Tibial nerve (tissue), 4 donors: Measurements from ENCODE around the gene MOV10L1. TPM values are rescaled to one million over a fixed set of nuclear protein-coding genes. Genes with fewer than 3 reads are reported as not detected.

Experiments
- DNase-seq, 2 donors: peaks; one replicate each; pipeline ENCODE4 v3.0.0-alpha.2; 2019; ENCODE audit warnings: low spot score in 2 of 2
- H3K27ac ChIP-seq, 4 donors: fragments of 200-600 bp; sonication (generic) in 3 of 4; one replicate each; pipeline ENCODE4 v1.5.1; 2017 to 2019; ENCODE audit warnings: mild to moderate bottlenecking in 1 of 4
- H3K27me3 ChIP-seq, 2 donors: fragments of 200-600 bp; sonication (generic) in 1 of 2; one replicate each; pipeline versions ENCODE4 v1.5.1 to v1.6.0; 2017 to 2019
- H3K36me3 ChIP-seq, 3 donors: fragments of 200-600 bp; sonication (generic); one replicate each; pipeline ENCODE4 v1.5.1; 2018 to 2019
- H3K4me1 ChIP-seq, 4 donors: fragments of 200-600 bp; sonication (generic) in 3 of 4; one replicate each; pipeline ENCODE4 v1.5.1; 2017 to 2019
- H3K4me3 ChIP-seq, 4 donors: fragments of 200-600 bp; sonication (generic) in 3 of 4; one replicate each; pipeline ENCODE4 v1.5.1; 2017 to 2019; ENCODE audit warnings: mild to moderate bottlenecking in 1 of 4, moderate library complexity in 1 of 4
- H3K9me3 ChIP-seq, 4 donors: fragments of 200-600 bp; sonication (generic) in 3 of 4; one replicate each; pipeline ENCODE4 v1.5.1; 2017 to 2019
- EP300 ChIP-seq, 2 donors: sonication (generic); formaldehyde crosslinking; IDR thresholded peaks; one replicate each; pipeline ENCODE4 v1.6.1; 2017; ENCODE audit warnings: antibody characterized with exemption in 2 of 2, mild to moderate bottlenecking in 1 of 2
- POLR2A ChIP-seq, 2 donors: fragments of 450-650 bp; IDR thresholded peaks; one replicate each; pipeline ENCODE4 v1.6.1; 2017; ENCODE audit warnings: antibody characterized with exemption in 2 of 2, mild to moderate bottlenecking in 2 of 2, moderate library complexity in 2 of 2
- WGBS, 2 donors: methylation state at CpG; one replicate each; pipeline ENCODE4 v1.1.5; 2018; 5-methylcytosine and 5-hydroxymethylcytosine counted together
- total RNA-seq, 4 donors: library from RNA; depleted of rRNA; stranded (reverse); fragments of >200 nt; gene quantifications; one replicate each; pipeline ENCODE4 v1.1.0, GENCODE V29; 2016
- TF ChIP-seq, protein P1 (sequence below), 5 experiments: fragments of 200-600 bp in 3 of 5; fragments of 450-650 bp in 2 of 5; sonication (generic) in 3 of 5; IDR thresholded peaks; one replicate each; pipeline ENCODE4 v1.5.1; 2016 to 2019; ENCODE audit warnings: antibody characterized with exemption in 5 of 5, mild to moderate bottlenecking in 3 of 5, moderate library complexity in 2 of 5

The MOV10L1 gene
- total RNA-seq, 4 donors from 2014 or later, result 1.0 to 3.7 (median 2.6) TPM

DNA sequence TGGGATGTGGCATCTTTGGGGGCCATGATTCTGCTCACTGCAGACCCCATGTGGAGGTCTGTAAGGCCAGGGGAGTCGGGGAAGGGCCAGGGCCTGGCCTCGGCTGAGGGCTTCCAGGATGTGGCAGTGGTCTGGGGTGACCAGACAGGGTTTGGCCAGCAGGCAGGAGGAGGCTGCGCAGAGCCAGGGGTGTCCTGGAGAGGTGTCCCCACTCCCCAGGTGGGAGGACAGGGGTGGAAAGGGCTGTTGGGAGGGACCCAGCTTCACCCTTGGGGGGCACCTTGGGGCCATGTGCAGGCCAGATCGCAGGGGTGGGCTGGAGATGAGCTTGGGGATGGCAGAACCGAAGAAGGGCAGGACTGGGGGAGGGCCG is 84.2 kb downstream of the MOV10L1 start:
- no peaks in the 10 kb centered on the region for H3K36me3 ChIP-seq
- peaks cover 0 to 16% (median 6%) of the 10 kb centered on the region in 4 donors for H3K4me1 ChIP-seq
- DNase-seq, result no peak
- 93 to 95% methylated on average over 6 of the region's 6 CpGs for WGBS, 2 donors
- H3K4me3 ChIP-seq, result no peak overlapping the region
- TF ChIP-seq POLR2A (IDR thresholded peaks at IDR 0.05) (no peak), EP300 (IDR thresholded peaks at IDR 0.05) (no peak)
- no peaks in the 10 kb centered on the region for H3K9me3 ChIP-seq
- no peak overlapping the region for H3K27ac ChIP-seq
- H3K27me3 ChIP-seq, result peaks cover 0 to 47% of the 10 kb centered on the region in 2 donors

DNA sequence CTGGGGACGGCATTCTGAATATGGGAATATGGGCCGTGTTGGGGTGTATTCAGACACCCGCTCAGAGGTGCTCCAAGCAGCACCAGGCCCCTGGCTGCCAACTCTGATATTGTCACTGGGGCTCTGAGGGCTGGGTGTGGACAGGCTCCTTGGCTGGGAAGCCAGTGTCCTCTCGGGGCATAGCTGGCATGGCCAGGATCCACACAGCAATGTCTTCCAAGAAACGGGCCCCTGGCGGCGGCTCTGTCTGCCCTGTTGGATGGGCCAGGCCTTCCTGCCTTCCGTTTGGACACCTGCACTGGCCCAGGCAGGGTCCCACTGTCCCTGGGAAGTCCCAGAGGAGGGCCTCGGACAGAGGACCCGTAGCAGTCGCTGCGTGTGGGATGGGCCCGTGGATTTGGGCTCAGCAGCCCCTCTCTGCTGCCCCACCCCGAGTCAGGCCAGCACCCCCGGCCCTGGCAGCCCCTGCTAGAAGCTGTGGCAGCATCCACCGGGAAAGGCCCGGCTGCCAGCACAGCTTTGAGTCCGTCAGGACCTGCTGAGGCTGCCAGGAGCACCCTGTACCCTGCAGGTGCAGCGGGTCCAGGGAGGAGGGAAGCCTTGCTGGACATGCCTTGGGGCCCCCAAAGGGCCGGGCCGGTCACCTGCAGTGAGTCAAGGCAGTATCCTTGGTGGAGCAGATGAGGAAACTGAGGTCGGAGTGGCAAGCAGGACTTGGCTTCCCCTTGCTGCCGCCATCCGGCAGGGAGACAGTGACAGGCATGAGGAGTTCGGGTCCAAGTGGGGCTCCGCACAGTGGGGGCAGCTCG is 84.8 kb downstream of the MOV10L1 start:
- WGBS, 2 donors, result 90% methylated on average over 16 to 22 of the region's 27 CpGs
- peaks cover 0 to 47% of the 10 kb centered on the region in 2 donors for H3K27me3 ChIP-seq
- no peak overlapping the region for H3K4me3 ChIP-seq
- TF ChIP-seq, protein P1, sequence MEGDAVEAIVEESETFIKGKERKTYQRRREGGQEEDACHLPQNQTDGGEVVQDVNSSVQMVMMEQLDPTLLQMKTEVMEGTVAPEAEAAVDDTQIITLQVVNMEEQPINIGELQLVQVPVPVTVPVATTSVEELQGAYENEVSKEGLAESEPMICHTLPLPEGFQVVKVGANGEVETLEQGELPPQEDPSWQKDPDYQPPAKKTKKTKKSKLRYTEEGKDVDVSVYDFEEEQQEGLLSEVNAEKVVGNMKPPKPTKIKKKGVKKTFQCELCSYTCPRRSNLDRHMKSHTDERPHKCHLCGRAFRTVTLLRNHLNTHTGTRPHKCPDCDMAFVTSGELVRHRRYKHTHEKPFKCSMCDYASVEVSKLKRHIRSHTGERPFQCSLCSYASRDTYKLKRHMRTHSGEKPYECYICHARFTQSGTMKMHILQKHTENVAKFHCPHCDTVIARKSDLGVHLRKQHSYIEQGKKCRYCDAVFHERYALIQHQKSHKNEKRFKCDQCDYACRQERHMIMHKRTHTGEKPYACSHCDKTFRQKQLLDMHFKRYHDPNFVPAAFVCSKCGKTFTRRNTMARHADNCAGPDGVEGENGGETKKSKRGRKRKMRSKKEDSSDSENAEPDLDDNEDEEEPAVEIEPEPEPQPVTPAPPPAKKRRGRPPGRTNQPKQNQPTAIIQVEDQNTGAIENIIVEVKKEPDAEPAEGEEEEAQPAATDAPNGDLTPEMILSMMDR (IDR thresholded peaks at IDR 0.05), result no peak
- TF ChIP-seq POLR2A (IDR thresholded peaks at IDR 0.05) (no peak), EP300 (IDR thresholded peaks at IDR 0.05) (no peak)
- no peaks in the 10 kb centered on the region for H3K36me3 ChIP-seq
- no peak overlapping the region for H3K27ac ChIP-seq
- H3K4me1 ChIP-seq, result peaks cover 0 to 11% (median 3%) of the 10 kb centered on the region in 4 donors
- DNase-seq, result no peak
- H3K9me3 ChIP-seq, result no peaks in the 10 kb centered on the region

- Histone ChIP-seq H3K4me3 (no peak overlapping the region), H3K9me3 (no peaks in the 10 kb centered on the region), H3K27ac (no peak overlapping the region), H3K36me3 (no peaks in the 10 kb centered on the region), H3K27me3 (peaks cover 0 to 50% of the 10 kb centered on the region in 2 donors), H3K4me1 (peaks cover 0 to 6% (median 2%) of the 10 kb centered on the region in 4 donors)
- WGBS, 2 donors, result 74 to 79% methylated on average over 2 to 5 of the region's 6 CpGs
- TF ChIP-seq POLR2A (IDR thresholded peaks at IDR 0.05) (no peak), EP300 (IDR thresholded peaks at IDR 0.05) (no peak)
- TF ChIP-seq, protein P1 (IDR thresholded peaks at IDR 0.05), result no peak
- no peak for DNase-seq
These were observed 85.3 kb downstream of the MOV10L1 start for GRCh38 chr22:50175191-50175461.

DNA sequence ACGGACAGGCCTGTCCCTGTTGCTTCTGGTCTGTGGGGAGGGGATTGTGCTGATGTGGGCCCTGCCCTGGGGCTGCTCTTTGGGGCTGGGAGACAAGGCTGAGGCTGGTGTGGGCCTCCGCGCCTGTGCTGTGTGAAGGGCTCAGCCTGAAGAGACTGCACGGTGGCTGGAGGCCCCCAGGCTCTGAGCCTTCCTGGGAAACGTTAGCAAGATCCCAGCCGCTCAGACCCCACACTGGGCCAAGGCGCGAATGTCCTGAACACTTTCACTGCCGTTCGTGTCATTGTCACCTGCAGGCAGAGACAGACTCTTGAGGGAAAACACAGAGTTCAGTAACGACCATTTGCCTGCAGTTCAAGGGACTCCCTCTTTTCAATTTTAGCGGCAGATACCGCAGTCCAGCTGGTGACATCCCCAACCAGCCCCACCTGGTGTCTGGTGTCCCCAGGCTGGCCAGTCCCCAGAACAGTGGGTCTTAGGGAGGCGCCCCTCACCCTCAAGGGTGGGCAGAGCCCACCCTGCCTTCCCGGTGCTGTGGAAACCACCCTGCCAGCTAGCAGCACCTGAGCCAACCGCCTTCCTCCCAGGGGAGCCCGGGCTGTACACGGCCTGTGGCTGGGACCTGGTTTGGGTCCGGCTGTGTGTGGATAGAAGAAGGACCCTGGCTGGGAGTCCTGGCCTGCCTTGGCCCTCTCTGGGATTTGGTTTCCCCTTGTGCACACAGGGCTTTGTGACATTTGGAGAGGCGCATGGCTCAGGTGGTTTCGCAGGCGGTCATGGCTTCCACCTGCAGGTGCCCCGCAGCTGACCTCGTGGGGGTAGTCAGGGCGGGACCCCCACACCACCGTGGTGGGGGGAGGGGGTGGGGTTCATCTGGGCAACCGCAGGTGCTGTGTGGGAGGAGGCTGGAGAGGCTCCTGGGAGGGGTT is 86.4 kb downstream of the MOV10L1 start:
- no peak overlapping the region for H3K4me3 ChIP-seq
- DNase-seq, result no peak
- 71% methylated on average over 20 to 23 of the region's 27 CpGs for WGBS, 2 donors
- no peak for TF ChIP-seq EP300 (IDR thresholded peaks at IDR 0.05)
- TF ChIP-seq, protein P1 (IDR thresholded peaks at IDR 0.05), result no peak
- no peak for TF ChIP-seq POLR2A (IDR thresholded peaks at IDR 0.05)
- H3K9me3 ChIP-seq, result no peaks in the 10 kb centered on the region
- H3K27ac ChIP-seq, result no peak overlapping the region
- peaks cover 0 to 48% of the 10 kb centered on the region in 2 donors for H3K27me3 ChIP-seq
- H3K36me3 ChIP-seq, result no peaks in the 10 kb centered on the region
- no peaks in the 10 kb centered on the region for H3K4me1 ChIP-seq

GRCh38 chr22:50176850-50177536 is 87.2 kb downstream of the MOV10L1 start:
- 95 to 96% methylated on average over 75 to 76 of the region's 76 CpGs for WGBS, 2 donors
- Histone ChIP-seq H3K4me3 (no peak overlapping the region), H3K4me1 (no peaks in the 10 kb centered on the region), H3K27ac (no peak overlapping the region), H3K36me3 (no peaks in the 10 kb centered on the region), H3K27me3 (peaks cover 0 to 40% of the 10 kb centered on the region in 2 donors), H3K9me3 (no peaks in the 10 kb centered on the region)
- no peak for TF ChIP-seq POLR2A (IDR thresholded peaks at IDR 0.05)
- no peak for TF ChIP-seq EP300 (IDR thresholded peaks at IDR 0.05)
- TF ChIP-seq, protein P1 (IDR thresholded peaks at IDR 0.05), result no peak
- DNase-seq, result no peak
